T-helper 1 cell treated with Interleukin-12 subunit alpha and Interleukin-12 subunit beta and Interleukin-4 antibody, amounts not matched to agents 30 ng/mL and 1 ng/mL, for 36 hours (primary cell): ENCODE data around the gene SLC16A2. TPM values are rescaled to one million over a fixed set of nuclear protein-coding genes. Genes with fewer than 3 reads are reported as not detected.

ENCODE experiments used
- intact Hi-C: fragments of 100-400 bp; cut with micrococcal nuclease; formaldehyde crosslinking; loops from one replicate; pipeline ENCODE4 v1.15.1; 2024
- total RNA-seq: library from RNA; stranded (reverse); gene quantifications from 2 replicates; pipeline ENCODE4 v1.2.3, GENCODE V29; 2022

Gene SLC16A2
- total RNA-seq = 0.05 and 0.10 TPM in 2 replicates

DNA sequence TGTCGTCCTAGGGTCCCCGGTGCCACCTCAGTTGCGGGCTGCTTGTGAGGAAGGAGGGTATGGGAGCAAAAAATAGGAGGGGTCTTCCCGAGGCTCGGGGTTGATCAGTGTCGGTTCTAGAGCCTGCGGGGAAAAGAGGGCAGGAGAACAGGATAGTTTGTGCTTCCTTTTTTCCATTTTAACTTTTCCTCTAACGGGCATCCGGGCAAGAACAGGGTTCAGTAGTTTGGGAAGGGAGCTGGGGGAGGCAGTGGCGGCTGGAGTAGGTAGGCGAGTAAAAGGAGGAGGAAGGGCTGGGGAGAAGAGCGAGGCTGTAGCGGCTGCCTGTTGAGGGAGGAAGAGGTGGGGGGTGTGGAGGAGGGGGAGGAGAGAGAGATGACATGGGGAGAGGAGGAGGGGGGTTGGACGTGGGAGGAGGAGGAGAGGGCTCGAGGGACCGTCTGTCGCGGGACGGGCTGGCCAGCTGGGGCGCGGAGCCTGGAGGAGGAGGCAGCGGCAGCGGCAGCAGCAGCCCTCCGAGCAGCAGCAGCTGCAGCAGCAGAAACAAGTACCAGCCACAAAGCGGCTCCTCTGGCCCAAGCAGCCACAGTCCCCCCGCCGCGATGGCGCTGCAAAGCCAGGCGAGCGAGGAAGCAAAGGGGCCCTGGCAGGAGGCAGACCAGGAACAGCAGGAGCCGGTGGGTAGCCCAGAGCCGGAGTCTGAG, at the start of gene SLC16A2:
TSS of gene SLC16A2 (plus strand) at position 458 of the 704 bp plus-strand sequence. CDS start at position 603, 145 bp downstream.
- intact Hi-C loops = no loop called here

DNA sequence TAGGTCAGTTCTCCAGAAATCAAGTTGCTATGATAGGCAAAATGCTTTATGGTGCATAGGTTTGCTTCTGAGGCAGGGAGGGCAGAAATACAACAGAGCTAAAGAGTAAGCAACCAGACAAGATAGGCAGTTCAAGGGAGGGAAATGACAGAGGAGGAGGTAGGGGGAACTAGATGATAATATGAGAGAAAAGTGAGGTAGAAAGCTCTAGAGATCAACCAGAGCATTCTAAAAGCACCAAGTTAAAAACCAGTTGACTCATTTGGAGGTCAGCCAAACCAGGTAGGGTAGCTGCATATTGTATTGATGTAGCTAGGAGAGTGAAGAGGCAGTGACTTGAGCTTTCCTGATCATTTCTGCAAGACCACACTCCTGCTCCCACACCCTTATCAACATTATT, 49.0 kb upstream of the SLC16A2 start:
- intact Hi-C loops = no loop called here

DNA sequence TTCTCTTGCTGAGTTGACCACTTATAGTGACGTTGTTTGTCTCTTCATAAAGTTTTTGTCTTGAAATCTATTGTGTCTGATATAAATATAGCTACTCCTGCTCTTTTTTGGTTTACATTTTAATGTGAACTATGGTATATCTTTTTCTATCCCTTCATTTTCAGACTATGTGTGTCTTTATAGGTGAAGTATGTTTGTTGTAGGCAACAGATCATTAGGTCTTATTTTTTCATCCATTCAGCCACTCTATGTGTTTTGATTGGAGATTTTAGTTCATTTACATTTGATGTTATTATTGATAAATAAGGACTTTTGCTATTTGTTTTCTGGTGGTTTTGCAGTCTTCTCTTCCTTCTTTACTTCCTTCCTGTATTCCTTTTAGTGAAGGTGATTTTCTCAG, 44.0 kb upstream of the SLC16A2 start:
- intact Hi-C loops = no loop called here

DNA sequence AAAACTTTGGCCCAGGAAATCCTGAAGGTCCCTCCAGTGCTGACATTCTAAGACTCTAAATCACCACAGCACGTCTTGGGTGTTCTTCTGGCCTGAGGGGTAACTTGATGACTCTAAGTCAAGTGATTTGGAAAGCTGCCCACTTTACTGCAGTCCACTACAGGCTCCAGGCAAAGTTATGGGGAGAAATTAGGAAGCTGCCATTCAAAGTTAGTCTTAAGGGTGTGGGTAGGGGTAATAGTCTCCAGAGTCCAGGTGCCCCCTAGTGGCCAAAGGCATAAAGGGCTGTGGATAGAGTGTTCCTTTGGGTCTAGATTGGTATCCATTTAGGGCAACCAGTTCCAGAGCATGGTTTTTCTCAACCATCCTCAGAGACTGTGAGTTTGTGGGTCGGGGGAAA, 38.7 kb upstream of the SLC16A2 start:
- intact Hi-C loops = loop anchor here (1.0 kb wide), 2 partner anchors 168 to 527 kb away; no protein-coding TSS in a partner anchor

DNA sequence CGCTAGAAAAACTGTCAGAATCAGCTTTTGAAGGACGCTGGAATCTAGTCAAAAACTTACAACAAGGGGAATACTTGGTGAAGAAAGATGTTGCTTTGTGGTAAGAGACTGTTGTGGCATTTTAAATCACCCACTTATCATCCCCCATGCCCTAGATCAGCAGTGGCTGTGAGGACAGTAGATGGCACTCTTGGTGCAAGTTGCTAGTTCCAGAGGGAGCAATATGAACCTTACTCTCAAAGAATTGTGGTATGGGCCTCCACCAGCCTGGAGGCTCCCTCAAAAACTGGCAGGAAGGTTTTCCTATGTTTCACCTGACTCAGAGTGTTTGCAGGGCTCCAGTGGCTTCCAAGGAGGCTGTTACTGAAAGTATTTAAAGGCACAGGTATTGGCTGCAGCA, 37.7 kb upstream of the SLC16A2 start:
- intact Hi-C loops = loop anchor here (1.0 kb wide), 1 partner anchor 167 kb away; no protein-coding TSS in a partner anchor

DNA sequence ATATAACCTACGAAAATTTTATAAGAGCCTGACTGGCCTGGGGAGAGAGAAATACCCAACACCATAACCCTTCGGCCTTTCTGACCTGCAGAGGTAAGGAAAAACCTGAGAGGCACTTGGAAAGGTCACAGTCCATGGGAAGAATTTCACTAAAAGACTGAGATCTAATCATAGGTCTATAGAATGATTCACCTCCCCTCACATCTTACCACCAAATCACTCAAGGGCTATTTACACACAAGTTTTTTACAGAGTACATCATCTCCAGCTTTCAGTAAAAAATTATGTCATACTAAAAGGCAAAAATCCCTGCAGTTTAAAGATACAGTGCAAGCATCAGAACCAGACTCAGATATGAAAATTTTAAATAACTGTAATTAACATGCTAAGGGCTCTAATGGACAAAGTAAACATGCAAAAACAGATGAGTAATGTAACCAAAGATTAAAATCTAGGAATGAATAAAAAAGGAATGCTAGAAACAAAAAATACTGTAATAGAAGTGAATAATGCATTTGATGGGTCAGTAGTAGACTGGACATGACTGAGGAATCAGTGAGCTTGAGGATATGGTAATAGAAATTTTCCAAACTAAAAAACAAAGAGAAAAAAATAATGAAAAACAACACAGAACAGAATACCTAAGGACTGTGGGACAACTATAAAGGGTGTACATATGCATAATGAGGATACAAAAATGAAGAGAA, 32.1 kb upstream of the SLC16A2 start:
- intact Hi-C loops = no loop called here

DNA sequence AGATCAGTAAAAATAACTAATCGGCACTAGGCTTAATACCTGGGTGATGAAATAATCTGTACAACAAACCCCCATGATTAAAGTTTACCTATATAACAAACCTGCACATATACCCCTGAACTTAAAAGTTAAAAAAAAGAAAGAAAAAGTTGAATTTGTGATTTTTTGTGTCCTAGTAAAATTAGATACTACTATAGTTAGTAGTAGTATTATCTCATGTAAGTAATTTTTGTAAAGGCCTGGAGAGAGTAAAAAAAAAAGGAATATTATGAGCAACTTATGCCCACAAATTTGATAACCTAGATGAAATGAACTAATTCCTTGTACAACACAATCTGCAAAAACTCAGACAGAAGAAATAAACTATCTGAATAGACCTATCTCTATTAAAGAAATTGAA, 25.7 kb upstream of the SLC16A2 start:
- intact Hi-C loops = no loop called here

DNA sequence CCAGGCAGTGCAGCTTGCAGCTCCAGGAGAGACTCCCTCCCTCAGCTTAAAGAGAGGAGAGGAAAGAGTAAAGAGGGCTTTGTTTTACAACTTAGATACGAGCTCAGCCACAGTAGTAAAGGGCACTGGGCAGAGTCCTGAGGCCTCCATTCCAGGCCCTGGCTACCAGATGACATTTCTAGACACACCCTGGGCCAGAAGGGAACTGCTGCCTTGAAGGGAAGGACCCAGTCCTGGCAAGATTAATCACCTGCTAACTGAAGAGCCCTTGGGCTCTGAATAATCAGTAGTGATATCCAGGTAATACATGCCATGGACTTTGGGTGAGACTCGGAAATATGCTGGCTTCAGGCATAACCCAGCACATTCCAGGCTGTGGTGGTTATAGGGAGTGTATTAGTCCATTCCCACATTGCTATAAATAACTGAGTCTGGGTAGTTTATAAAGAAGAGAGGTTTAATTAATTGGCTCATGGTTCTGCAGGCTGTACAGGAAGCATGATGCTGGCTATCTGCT, 15.3 kb upstream of the SLC16A2 start:
- intact Hi-C loops = no loop called here

DNA sequence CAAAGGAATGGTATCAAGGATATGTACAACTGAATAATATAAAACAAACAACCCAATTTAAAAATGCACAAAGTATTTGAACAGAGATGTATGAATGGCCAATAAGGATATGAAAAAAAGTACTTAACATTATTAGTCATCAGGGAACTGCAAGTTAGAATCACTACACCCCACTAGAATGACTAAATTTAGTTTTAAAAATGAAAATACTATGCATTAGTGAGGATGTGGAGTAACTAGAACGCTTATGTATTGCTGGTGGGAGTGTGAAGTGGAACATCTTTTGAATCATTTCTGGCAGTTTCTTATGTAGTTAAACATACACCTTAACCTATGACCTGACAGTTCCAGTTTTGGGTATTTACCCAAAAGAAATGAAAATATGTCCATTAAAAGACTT, 13.0 kb upstream of the SLC16A2 start:
- intact Hi-C loops = no loop called here

DNA sequence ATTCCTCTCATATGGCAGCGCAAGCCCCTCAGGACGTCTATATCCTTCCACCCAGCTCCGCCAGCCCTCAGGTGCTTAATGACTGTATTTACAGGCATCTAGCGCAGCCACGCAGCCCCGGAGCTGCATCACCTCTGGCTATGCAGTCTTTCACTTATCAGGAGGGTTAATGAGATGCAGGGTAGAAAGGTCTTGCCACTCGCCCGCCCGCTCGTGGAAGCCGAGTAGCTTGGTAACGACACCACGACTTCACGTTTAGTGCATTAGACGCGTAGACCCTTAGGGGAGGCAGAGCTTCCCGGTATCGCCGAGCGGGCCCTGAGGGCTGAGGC, 1.5 kb upstream of the SLC16A2 start:
- intact Hi-C loops = no loop called here

DNA sequence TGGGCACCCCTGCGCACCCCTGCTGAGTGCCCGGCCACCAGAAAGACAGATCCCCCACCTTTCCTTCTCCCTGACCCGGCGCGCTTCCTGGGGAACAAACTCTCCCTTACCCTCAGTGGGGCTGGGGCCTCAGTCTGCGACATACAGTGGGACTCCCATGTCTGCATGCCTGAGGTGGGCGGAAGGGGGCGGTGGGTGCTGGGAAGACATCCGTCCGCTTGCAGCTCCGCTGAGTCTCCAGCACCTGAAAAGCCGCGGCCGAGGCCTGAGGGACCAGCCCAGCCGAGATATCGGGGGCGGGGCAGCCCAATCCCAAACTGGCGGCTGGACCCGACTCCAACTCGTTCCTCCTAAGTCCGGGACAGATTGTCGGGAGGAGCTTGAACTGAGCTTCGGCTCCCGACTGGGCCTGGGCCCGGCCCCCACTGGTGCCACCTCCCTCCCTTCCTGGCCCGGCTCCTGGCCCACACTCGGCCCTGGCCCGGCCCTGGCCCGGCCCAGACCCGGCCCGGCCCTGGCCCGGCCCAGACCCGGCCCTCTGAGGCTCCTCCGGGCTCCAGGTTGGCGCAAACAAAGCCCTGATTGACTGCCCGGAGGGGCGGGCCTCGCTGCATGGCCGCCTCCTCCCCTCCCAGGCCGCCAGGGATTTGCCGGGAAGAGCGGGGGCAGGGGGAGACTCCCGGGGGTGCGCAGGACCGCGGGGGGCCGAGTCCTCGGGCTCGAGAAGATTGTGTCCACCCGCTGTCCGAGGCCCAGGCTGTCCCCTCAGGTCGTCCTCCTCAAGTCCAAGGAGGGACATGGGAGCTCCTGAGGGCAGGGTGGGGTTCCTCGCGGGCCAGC, 877 bp upstream of the SLC16A2 start:
- intact Hi-C loops = no loop called here

DNA sequence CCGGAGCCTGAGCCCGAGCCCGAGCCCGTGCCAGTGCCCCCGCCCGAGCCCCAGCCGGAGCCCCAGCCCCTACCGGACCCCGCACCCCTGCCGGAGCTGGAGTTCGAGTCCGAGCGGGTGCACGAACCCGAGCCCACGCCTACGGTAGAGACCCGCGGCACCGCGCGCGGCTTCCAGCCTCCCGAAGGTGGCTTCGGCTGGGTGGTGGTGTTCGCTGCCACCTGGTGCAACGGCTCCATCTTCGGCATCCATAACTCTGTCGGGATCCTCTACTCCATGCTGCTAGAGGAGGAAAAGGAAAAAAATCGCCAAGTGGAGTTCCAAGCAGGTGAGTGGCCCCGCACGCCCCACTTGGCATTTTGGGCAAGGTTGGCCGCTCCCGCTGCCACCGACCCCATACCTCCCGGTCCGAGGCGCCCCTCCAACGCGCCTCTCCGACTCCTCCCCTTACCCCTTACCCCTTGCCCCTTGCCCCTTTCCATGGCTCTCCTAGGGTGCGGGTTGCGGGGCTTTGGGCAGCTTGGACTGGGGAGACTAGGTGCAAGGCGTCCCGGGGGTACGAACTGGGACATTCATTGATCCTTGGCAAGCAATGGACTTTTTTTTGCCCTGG, 553 bp downstream of the SLC16A2 start:
- intact Hi-C loops = no loop called here

DNA sequence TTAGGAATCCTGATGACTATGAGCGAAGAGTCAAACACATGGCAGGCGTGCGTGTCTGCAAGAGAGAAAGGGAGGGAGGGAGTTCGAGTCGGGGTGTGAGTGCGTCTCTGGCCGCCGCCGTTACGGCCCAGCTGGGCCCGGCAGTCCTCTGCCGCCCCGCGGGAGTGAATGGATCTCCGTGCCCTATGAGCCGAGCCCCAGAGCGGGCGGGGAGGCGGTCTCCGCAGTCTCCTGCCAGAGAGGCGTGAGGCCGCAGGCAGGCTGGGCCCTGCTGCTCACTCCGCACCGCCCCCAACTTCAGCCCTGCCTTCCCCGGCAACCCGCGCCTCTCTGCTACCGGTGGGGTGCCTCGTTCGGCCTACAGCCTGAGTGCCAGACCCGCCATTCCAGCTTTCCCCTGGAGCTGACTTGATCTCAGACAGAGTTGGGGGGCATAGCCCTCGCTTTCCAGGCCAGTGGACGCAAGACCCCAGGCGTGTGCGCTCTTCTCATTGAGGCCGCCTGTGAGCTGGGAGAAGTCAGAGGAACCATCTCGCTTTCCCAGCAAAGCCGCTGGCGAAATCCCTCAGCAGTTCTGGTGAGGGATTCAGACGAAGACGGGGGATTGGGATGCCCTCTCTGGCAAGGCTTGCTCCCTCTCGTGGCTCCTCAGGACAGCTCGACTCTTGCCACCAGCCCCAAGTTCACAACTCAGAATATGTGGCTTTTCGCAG, 1.4 kb downstream of the SLC16A2 start:
- intact Hi-C loops = no loop called here

DNA sequence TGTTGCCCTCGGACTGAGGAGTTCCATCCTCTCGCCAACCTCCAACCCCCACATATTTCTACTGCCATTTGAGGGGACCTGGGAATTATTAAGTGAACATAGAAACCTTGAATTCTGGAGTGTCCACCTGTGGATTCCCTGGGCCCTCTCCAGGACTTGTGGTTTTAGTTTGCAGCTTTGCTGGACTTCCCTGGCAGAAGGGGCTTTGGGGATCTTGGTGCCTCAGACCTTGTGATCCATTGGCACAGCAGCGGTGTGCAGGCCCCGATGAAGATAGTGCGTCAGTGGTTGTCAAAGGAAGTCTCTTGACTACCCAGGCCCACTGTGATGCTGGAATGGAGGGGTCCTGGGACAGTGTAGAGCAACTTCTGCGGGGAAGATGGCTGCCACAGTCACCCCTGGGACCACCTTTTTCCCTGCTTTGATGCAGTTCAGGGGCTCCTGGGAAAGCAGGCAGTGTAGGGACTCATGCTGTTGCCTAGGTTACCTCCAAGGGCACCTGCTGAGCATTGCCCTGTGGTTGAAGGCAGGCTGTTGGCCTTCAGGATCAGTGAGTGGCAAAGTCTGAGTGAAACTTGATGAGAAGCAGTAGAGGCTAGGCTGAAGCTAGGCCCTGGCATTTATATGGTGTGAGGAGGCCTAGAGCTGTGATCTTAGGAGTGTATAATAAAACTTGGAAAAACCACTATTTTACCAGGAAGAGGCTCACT, 2.2 kb downstream of the SLC16A2 start:
- intact Hi-C loops = no loop called here

DNA sequence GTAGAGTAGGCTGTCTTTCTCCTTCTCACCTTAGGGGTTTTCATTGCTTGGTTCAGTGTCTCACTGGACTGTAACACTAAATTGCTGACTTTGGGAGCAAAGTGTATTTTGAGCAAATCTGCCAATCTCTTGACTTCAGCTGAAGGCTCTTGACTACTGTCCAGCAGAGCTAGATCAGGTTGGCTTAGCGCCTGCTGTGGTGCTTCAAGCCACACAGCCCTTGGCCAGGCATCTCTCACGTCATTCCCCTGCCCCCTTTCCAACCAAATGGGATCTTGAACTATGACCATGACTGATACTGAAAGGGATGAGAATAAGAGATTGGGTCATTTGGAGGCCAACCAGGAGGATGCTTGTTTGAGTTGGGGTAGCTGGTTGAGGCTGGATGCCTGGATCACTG, 4.8 kb downstream of the SLC16A2 start:
- intact Hi-C loops = no loop called here

DNA sequence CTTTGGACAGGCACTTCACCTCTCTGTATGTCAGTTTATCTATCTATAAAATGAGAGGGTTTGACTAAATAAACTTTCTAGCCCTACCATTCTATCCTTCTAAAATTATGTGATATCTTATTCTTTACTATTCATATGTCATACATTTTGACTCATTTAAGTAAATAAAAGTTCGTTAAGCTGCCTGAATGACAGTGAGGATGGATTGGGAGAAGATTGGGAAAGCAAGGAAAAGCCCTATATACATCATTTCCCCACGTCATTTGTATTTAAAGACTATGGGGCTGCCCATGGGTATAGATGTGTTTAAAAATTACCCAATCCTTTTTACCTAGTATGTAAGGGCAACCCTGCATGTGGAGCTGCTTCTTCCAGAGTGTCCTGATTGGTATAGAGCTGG, 5.3 kb downstream of the SLC16A2 start:
- intact Hi-C loops = no loop called here

DNA sequence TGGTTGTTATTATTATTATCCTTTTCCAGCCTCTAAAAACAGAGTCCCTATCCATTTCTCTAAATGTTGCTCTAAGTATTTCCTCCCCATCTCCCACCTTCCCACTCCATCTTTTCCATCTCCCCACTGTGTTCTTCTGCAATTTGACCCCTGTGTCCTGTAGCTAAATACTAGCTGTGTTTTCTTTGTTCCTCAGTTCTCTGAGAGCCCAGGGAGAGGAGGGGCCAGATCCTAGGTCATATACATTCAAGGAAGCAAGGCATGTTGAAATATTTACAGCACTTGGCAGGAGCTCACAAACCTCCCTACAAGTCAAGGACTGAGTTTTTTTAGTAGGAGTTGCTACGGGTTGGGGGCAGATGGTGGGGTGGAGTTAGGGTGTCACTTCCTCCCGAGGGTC, 10.5 kb downstream of the SLC16A2 start:
- intact Hi-C loops = no loop called here

DNA sequence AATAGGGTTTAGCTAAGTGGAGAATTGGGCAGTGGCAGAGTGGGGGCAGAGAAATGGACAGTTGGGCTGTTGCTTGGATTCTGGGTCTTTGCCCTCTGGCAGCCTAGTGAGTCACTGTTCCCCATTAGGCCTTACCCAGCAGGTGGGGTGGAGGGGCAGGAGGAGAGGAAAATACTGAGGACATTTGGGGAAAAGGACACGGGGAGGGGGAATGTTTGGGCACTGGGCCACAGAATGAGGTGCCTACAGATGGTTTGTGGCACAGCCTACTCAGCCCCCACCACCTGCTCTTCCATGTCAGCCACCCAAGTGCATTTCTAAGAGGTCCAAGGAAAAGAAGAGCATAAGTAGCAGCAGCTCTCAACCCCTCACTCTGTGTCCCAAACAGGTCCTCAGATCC, 13.0 kb downstream of the SLC16A2 start:
- intact Hi-C loops = no loop called here

DNA sequence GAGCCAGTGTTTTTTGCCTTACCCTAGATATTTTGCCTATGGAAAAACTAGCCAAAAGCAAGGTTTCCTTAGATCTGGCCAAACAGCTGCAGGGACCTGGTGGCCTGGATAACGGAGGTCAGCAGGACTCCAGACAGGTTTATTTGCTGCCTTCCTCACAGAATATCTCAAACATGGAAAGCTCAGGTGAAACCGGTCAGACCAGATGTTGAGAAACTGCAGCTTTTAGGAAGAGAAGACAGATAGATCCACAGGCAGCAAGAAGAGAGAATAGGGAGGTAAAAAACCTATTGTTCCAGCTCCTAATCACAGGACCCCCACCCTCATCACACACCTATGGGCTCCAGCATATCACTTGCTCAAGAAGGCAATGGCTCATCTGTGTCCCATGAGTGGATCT, 16.2 kb downstream of the SLC16A2 start:
- intact Hi-C loops = no loop called here

DNA sequence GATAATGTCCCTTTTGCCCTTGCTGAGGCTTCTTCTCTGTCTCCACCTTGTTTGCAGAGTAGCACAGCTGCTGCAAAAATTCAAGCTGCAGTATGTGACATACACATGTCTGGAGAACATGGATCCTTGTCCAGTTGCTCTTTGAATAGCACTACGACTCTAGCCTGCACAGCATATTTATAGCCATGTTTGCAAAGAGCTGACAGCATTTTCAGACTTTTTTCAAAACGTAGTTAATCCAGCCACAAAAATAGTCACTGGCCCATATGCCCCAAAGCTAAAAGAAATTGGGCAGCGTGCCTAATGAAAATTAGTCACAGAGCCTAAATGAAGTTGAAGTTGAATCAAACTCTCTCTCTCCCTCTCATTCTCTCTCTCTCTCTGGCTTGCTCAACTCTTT, 17.5 kb downstream of the SLC16A2 start:
- intact Hi-C loops = no loop called here
